Stimulated activated naive B cell treated with anti-CD40 and anti-IgM and Interleukin-4, amounts not matched to agents 10 μg/mL and 1 μg/mL and 100 μg/mL, for 72 hours (primary cell): ENCODE data around the gene LY6G5C.

Experiments
- ATAC-seq, 2 donors: fragments of 150-1000 bp; cut with Tn5 transposase; replicated peaks; 2 replicates each; pipeline ENCODE4 v1.10.0; 2021; ENCODE audit warnings: moderate library complexity in 1 of 2
- DNase-seq: peaks from one replicate; pipeline ENCODE4 v3.0.0; 2021
- H3K27ac Mint-ChIP-seq: one replicate; pipeline ENCODE4 v1.8.0; 2022; ENCODE audit warnings: mild to moderate bottlenecking, mixed read lengths
- H3K27me3 Mint-ChIP-seq, 2 donors: one replicate each; pipeline ENCODE4 v1.8.0; 2022; ENCODE audit warnings: mixed read lengths in 2 of 2
- H3K36me3 Mint-ChIP-seq, 2 donors: one replicate each; pipeline ENCODE4 v1.8.0; 2022; ENCODE audit warnings: mixed read lengths in 2 of 2, mild to moderate bottlenecking in 1 of 2
- H3K4me1 Mint-ChIP-seq, 2 donors: one replicate each; pipeline ENCODE4 v1.8.0; 2022; ENCODE audit warnings: mixed read lengths in 2 of 2, mild to moderate bottlenecking in 1 of 2
- H3K4me3 Mint-ChIP-seq, 2 donors: one replicate each; pipeline ENCODE4 v1.8.0; 2022; ENCODE audit warnings: mild to moderate bottlenecking in 2 of 2, mixed read lengths in 2 of 2, moderate library complexity in 1 of 2
- H3K9me3 Mint-ChIP-seq, 2 donors: one replicate each; pipeline ENCODE4 v1.8.0; 2022; ENCODE audit warnings: mixed read lengths in 2 of 2, mild to moderate bottlenecking in 1 of 2

Gene LY6G5C

GRCh38 chr6:31707701-31708100 lies 26.8 kb upstream of the LY6G5C start:
- H3K36me3 Mint-ChIP-seq: peaks cover under 1% of the 10 kb centered on the region in 2 donors
- peaks cover 11 to 25% of the 10 kb centered on the region in 2 donors for H3K4me1 Mint-ChIP-seq
- DNase-seq (no peak), ATAC-seq (no peak)
- H3K27me3 Mint-ChIP-seq: no peaks in the 10 kb centered on the region
- no peak overlapping the region for H3K27ac Mint-ChIP-seq
- no peak overlapping the region for H3K4me3 Mint-ChIP-seq
- no peaks in the 10 kb centered on the region for H3K9me3 Mint-ChIP-seq

GRCh38 chr6:31706599-31706998 lies 25.7 kb upstream of the LY6G5C start, which contains the start of gene LY6G6F:
Gene LY6G6F, plus strand, starts transcription at chr6:31706866. Its CDS starts 41 bp downstream, at chr6:31706907.
- H3K27ac Mint-ChIP-seq: peak within 1 kb of the TSS; percentile 47
- ATAC-seq (no peak), DNase-seq (no peak)
- H3K9me3 Mint-ChIP-seq: no peaks in the 10 kb centered on the region
- H3K4me1 Mint-ChIP-seq: peaks cover 15 to 28% of the 10 kb centered on the region in 2 donors
- H3K4me3 Mint-ChIP-seq: no peak within 1 kb of the TSS
- H3K36me3 Mint-ChIP-seq: peaks cover 4 to 7% of the 10 kb centered on the region in 2 donors
- H3K27me3 Mint-ChIP-seq: no peaks in the 10 kb centered on the region

- no peaks in the 10 kb centered on the region for H3K27me3 Mint-ChIP-seq
- H3K4me1 Mint-ChIP-seq: peaks cover 18 to 30% of the 10 kb centered on the region in 2 donors
- no peak for DNase-seq
- H3K9me3 Mint-ChIP-seq: no peaks in the 10 kb centered on the region
- no peak overlapping the region for H3K27ac Mint-ChIP-seq
- H3K4me3 Mint-ChIP-seq: no peak overlapping the region
- peaks cover 4 to 11% of the 10 kb centered on the region in 2 donors for H3K36me3 Mint-ChIP-seq
- ATAC-seq: no peak
Observed at GRCh38 chr6:31705931-31706330, 25.1 kb upstream of the LY6G5C start.

GRCh38 chr6:31702819-31703716 lies 22.2 kb upstream of the LY6G5C start, which contains the start of gene ABHD16A:
Gene ABHD16A, minus strand, starts transcription at chr6:31703324. Its CDS starts 43 bp downstream, at chr6:31703281.
- peak within 1 kb of the TSS; percentile 96 to 99 for H3K4me3 Mint-ChIP-seq
- H3K9me3 Mint-ChIP-seq: no peaks in the 10 kb centered on the region
- peak; percentile 97 to 98 for ATAC-seq
- DNase-seq: peak; percentile 97
- H3K4me1 Mint-ChIP-seq: peaks cover 16 to 25% of the 10 kb centered on the region in 2 donors
- peak within 1 kb of the TSS; percentile 98 for H3K27ac Mint-ChIP-seq
- peaks cover 4 to 13% of the 10 kb centered on the region in 2 donors for H3K36me3 Mint-ChIP-seq
- H3K27me3 Mint-ChIP-seq: no peaks in the 10 kb centered on the region

- H3K27ac Mint-ChIP-seq: peak overlapping the region; percentile 98
- peaks cover 7 to 18% of the 10 kb centered on the region in 2 donors for H3K36me3 Mint-ChIP-seq
- H3K4me3 Mint-ChIP-seq: peak overlapping the region; percentile 96 to 99
- H3K27me3 Mint-ChIP-seq: no peaks in the 10 kb centered on the region
- peaks cover 20 to 25% of the 10 kb centered on the region in 2 donors for H3K4me1 Mint-ChIP-seq
- DNase-seq: no peak
- H3K9me3 Mint-ChIP-seq: no peaks in the 10 kb centered on the region
- peak; percentile 17 to 29 for ATAC-seq
Observed at GRCh38 chr6:31702405-31702818, 21.5 kb upstream of the LY6G5C start.

GRCh38 chr6:31701666-31702404 lies 21.0 kb upstream of the LY6G5C start:
- Mint-ChIP-seq H3K36me3 (peaks cover 9 to 22% of the 10 kb centered on the region in 2 donors), H3K4me1 (peaks cover 22 to 25% of the 10 kb centered on the region in 2 donors), H3K4me3 (peak overlapping the region; percentile 96 to 99), H3K9me3 (no peaks in the 10 kb centered on the region), H3K27ac (peak overlapping the region; percentile 98), H3K27me3 (no peaks in the 10 kb centered on the region)
- no peak for ATAC-seq
- no peak for DNase-seq

GRCh38 chr6:31700740-31701401 lies 20.0 kb upstream of the LY6G5C start:
- H3K9me3 Mint-ChIP-seq: no peaks in the 10 kb centered on the region
- H3K27me3 Mint-ChIP-seq: no peaks in the 10 kb centered on the region
- DNase-seq: no peak
- H3K36me3 Mint-ChIP-seq: peaks cover 9 to 28% of the 10 kb centered on the region in 2 donors
- H3K4me3 Mint-ChIP-seq: peak overlapping the region; percentile 4 to 50
- peak overlapping the region; percentile 48 for H3K27ac Mint-ChIP-seq
- H3K4me1 Mint-ChIP-seq: peaks cover 22 to 25% of the 10 kb centered on the region in 2 donors
- ATAC-seq: no peak

- Mint-ChIP-seq H3K36me3 (peaks cover 19 to 35% of the 10 kb centered on the region in 2 donors), H3K4me1 (peaks cover 19% of the 10 kb centered on the region in 2 donors), H3K9me3 (no peaks in the 10 kb centered on the region), H3K27ac (peak overlapping the region; percentile 21), H3K4me3 (no peak overlapping the region), H3K27me3 (no peaks in the 10 kb centered on the region)
- ATAC-seq (no peak), DNase-seq (no peak)
Observed at GRCh38 chr6:31697555-31697954, 16.7 kb upstream of the LY6G5C start.

GRCh38 chr6:31693535-31693934 lies 12.7 kb upstream of the LY6G5C start:
- H3K36me3 Mint-ChIP-seq: peaks cover 39 to 53% of the 10 kb centered on the region in 2 donors

GRCh38 chr6:31692886-31693285 lies 12.0 kb upstream of the LY6G5C start:
- DNase-seq: no peak
- H3K4me3 Mint-ChIP-seq: no peak overlapping the region
- no peak for ATAC-seq
- peaks cover 23 to 24% of the 10 kb centered on the region in 2 donors for H3K4me1 Mint-ChIP-seq
- H3K27ac Mint-ChIP-seq: no peak overlapping the region
- H3K27me3 Mint-ChIP-seq: no peaks in the 10 kb centered on the region
- peaks cover 41 to 59% of the 10 kb centered on the region in 2 donors for H3K36me3 Mint-ChIP-seq
- H3K9me3 Mint-ChIP-seq: no peaks in the 10 kb centered on the region

More at GRCh38 chr6:31693535-31693934, 12.7 kb upstream of the LY6G5C start:
- Mint-ChIP-seq H3K27me3 (no peaks in the 10 kb centered on the region), H3K9me3 (no peaks in the 10 kb centered on the region), H3K4me3 (no peak overlapping the region), H3K27ac (no peak overlapping the region), H3K4me1 (peaks cover 23 to 24% of the 10 kb centered on the region in 2 donors)
- no peak for ATAC-seq
- DNase-seq: no peak

GRCh38 chr6:31692353-31692752 lies 11.5 kb upstream of the LY6G5C start:
- no peak for ATAC-seq
- H3K9me3 Mint-ChIP-seq: no peaks in the 10 kb centered on the region
- peaks cover 20 to 23% of the 10 kb centered on the region in 2 donors for H3K4me1 Mint-ChIP-seq
- H3K27me3 Mint-ChIP-seq: no peaks in the 10 kb centered on the region
- H3K27ac Mint-ChIP-seq: no peak overlapping the region
- H3K4me3 Mint-ChIP-seq: no peak overlapping the region
- H3K36me3 Mint-ChIP-seq: peaks cover 43 to 59% of the 10 kb centered on the region in 2 donors
- DNase-seq: no peak

- Mint-ChIP-seq H3K9me3 (no peaks in the 10 kb centered on the region), H3K4me1 (peaks cover 18 to 23% of the 10 kb centered on the region in 2 donors), H3K36me3 (peaks cover 42 to 59% of the 10 kb centered on the region in 2 donors), H3K27ac (no peak overlapping the region), H3K27me3 (no peaks in the 10 kb centered on the region), H3K4me3 (no peak overlapping the region)
- DNase-seq (no peak), ATAC-seq (no peak)
Observed at GRCh38 chr6:31691564-31692108, 10.8 kb upstream of the LY6G5C start.

- Mint-ChIP-seq H3K4me3 (no peak overlapping the region), H3K36me3 (peaks cover 47 to 60% of the 10 kb centered on the region in 2 donors), H3K27ac (peak overlapping the region; percentile 77), H3K9me3 (no peaks in the 10 kb centered on the region), H3K27me3 (no peaks in the 10 kb centered on the region), H3K4me1 (peaks cover 18 to 23% of the 10 kb centered on the region in 2 donors)
- no peak for ATAC-seq
- DNase-seq: no peak
Observed at GRCh38 chr6:31691078-31691463, 10.2 kb upstream of the LY6G5C start.
